Activated CD8-positive, alpha-beta T cell treated with anti-CD3 and anti-CD28 coated beads for 36 hours (primary cell): Measurements from ENCODE around the gene NIPAL3. TPM values are rescaled to one million over a fixed set of nuclear protein-coding genes. Genes with fewer than 3 reads are reported as not detected.

Experiments used
- ATAC-seq: fragments of 200-7000 bp; cut with Tn5 transposase; one replicate; pipeline ENCODE4 v1.10.0; 2021; ENCODE audit warnings: mild to moderate bottlenecking, moderate library complexity
- CTCF ChIA-PET: fragments of 350-600 bp; sonication (Branson Sonifier 250); formaldehyde crosslinking; loops from one replicate; lab custom pipeline; 2021; ENCODE audit warnings: antibody characterized with exemption; lab: Charles Lee
- POLR2A ChIA-PET: fragments of 350-600 bp; sonication (Branson Sonifier 250); formaldehyde crosslinking; loops from one replicate; lab custom pipeline; 2021; ENCODE audit warnings: antibody characterized with exemption; lab: Charles Lee
- DNase-seq: peaks from one replicate; pipeline ENCODE4 v3.0.0-alpha.2; 2020
- H3K27ac Mint-ChIP-seq: one replicate; pipeline ENCODE4 v1.8.0; 2021; ENCODE audit warnings: mild to moderate bottlenecking, mixed read lengths
- H3K27me3 Mint-ChIP-seq: one replicate; pipeline ENCODE4 v1.8.0; 2021; ENCODE audit warnings: mixed read lengths
- H3K36me3 Mint-ChIP-seq: one replicate; pipeline ENCODE4 v1.8.0; 2021; ENCODE audit warnings: low read depth, mixed read lengths
- H3K4me1 Mint-ChIP-seq: one replicate; pipeline ENCODE4 v1.8.0; 2021; ENCODE audit warnings: low read depth, mixed read lengths
- H3K4me3 Mint-ChIP-seq: one replicate; pipeline ENCODE4 v1.8.0; 2021; ENCODE audit warnings: mild to moderate bottlenecking, moderate library complexity, mixed read lengths
- H3K9me3 Mint-ChIP-seq: one replicate; pipeline ENCODE4 v1.8.0; 2021; ENCODE audit warnings: mixed read lengths
- CTCF ChIP-seq: fragments of 200-600 bp; IDR thresholded peaks from one replicate; pipeline ENCODE4 v1.8.0; 2022; ENCODE audit warnings: antibody characterized with exemption, mild to moderate bottlenecking
- intact Hi-C: fragments of 100-400 bp; cut with micrococcal nuclease; formaldehyde crosslinking; loops from one replicate; pipeline ENCODE4 v1.10.0; 2022
- total RNA-seq, 2 experiments: library from RNA; stranded (reverse); gene quantifications; one replicate each; pipeline ENCODE4 v1.2.3, GENCODE V29; 2021

The NIPAL3 gene
- total RNA-seq, 2 experiments from 2014 or later = 33.2 to 33.3 TPM

DNA sequence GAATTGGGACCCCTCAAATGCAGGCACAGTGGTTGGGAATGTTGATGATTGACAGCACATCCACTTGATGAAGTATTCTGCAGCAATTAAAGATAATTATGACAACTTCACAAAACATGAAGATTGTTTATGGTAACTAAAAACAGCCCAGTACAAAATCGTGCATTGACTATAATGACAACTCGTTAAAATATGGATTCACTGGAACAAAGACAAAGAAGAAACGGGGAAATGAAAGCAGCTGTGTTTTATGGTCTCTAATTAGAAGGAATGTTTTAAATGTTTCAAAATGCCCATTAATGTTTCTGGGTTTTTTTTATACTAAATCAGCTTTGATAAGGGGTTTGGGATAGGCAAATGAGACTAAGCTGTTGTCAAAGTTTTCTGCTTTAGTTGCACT lies 36.1 kb downstream of the NIPAL3 start:
- intact Hi-C loops = no loop called here
- CTCF ChIA-PET = interaction anchor here (1.0 to 3.6 kb wide), 3 partner anchors 27 to 135 kb away, joined by 3 to 10 read pairs (median 4); partner anchors contain the start of gene NIPAL3
- POLR2A ChIA-PET = interaction anchor here (0.7 kb wide), 1 partner anchor 11 kb away, joined by 4 read pairs; no protein-coding TSS in a partner anchor
- no peaks in the 10 kb centered on the region for H3K4me1 Mint-ChIP-seq
- no peak for DNase-seq
- peaks cover 34% of the 10 kb centered on the region for H3K36me3 Mint-ChIP-seq
- no peak for ATAC-seq
- no peaks in the 10 kb centered on the region for H3K27me3 Mint-ChIP-seq
- H3K27ac Mint-ChIP-seq = no peak overlapping the region
- H3K9me3 Mint-ChIP-seq = no peaks in the 10 kb centered on the region
- TF ChIP-seq CTCF = no peak
- H3K4me3 Mint-ChIP-seq = no peak overlapping the region

DNA sequence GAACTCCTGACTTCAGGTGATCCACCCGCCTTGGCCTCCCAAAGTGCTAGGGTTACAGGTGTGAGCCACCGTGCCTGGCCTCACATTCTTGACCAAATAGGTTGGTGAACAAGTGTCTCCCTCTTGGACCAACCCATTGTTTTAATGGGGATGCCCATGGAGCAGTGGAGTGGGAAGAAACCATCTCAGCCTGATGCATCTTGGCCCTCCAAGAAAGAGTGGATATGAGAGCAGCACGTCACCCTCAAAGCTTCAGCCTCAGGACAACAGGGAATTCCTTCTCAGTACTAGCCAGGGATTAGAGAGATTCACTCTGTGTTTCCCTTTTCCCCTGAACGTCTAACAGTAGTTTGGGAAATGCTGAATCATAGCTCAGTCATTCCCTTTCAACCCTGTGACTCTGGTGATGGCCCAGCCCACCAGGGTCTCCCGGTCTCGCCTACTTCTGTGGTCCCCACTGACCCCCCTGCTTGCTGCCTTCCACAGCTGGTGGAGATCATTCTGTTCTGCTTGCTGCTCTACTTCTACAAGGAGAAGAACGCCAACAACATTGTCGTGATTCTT lies 37.4 kb downstream of the NIPAL3 start:
- Mint-ChIP-seq H3K9me3 (no peaks in the 10 kb centered on the region), H3K4me3 (no peak overlapping the region), H3K4me1 (no peaks in the 10 kb centered on the region), H3K27ac (no peak overlapping the region), H3K27me3 (no peaks in the 10 kb centered on the region), H3K36me3 (peaks cover 29% of the 10 kb centered on the region)
- DNase-seq (no peak), ATAC-seq (no peak)
- CTCF ChIA-PET = interaction anchor here (2.0 to 3.6 kb wide), 2 partner anchors 38 to 254 kb away, joined by 4 to 10 read pairs; partner anchors contain the start of gene NIPAL3
- intact Hi-C loops = no loop called here
- no peak for TF ChIP-seq CTCF
- POLR2A ChIA-PET = no interaction called here

DNA sequence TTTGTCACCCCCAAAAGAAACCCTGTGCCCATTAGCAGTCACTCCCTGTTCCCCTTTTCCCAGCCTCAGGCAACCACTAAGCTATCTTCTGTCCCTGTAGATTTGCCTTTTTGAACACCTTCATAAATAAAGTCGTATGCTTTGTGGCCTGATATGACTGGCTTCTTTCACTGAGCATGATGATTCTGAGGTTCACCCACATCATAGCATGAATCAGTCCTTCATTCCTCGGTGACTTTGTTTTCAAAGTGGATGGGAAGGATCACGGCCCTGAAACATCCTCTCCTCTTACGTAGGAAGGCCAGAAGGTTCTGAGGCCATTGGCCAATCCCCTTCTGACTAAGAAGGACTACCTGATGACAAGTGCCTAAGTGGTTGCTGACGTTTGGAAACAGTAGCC lies 39.1 kb downstream of the NIPAL3 start:
- POLR2A ChIA-PET = interaction anchor here (0.7 kb wide), 1 partner anchor 476 kb away, joined by 4 read pairs; the partner anchor contains the start of gene RUNX3

DNA sequence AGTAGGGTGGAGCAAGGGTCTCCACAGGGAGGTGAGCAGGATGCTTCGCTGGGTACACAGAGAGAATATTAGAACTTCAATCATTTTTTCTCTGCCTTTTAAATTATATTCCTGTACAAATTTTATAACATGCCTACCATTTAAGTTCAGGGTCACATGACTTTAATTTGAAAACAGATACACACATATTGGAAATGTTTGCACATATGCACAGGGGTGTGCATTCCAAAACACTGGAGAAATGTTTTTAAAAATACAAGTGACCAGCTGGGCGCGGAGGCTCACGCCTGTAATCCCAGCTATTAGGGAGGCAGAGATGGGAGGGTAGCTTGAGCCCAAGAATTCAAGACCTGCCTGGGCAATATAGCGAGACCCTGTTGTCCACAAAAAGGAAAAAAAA lies 39.7 kb downstream of the NIPAL3 start:
- ChIA-PET CTCF (interaction anchor here (1.5 kb wide), 1 partner anchor 9 kb away, joined by 5 read pairs; no protein-coding TSS in a partner anchor), POLR2A (interaction anchor here (0.9 kb wide), 1 partner anchor 247 kb away, joined by 3 read pairs; no protein-coding TSS in a partner anchor)
- DNase-seq (no peak), ATAC-seq (no peak)
- Mint-ChIP-seq H3K4me3 (no peak overlapping the region), H3K36me3 (peaks cover 38% of the 10 kb centered on the region), H3K27ac (no peak overlapping the region), H3K27me3 (no peaks in the 10 kb centered on the region), H3K9me3 (no peaks in the 10 kb centered on the region), H3K4me1 (peaks cover 7% of the 10 kb centered on the region)
- TF ChIP-seq CTCF = no peak
- intact Hi-C loops = no loop called here

More for the DNA sequence above, 39.1 kb downstream of the NIPAL3 start:
- ATAC-seq (no peak), DNase-seq (no peak)
- Mint-ChIP-seq H3K27me3 (no peaks in the 10 kb centered on the region), H3K36me3 (peaks cover 36% of the 10 kb centered on the region), H3K27ac (no peak overlapping the region), H3K4me3 (no peak overlapping the region), H3K4me1 (peaks cover 3% of the 10 kb centered on the region), H3K9me3 (no peaks in the 10 kb centered on the region)
- no peak for TF ChIP-seq CTCF
- intact Hi-C loops = no loop called here
- CTCF ChIA-PET = interaction anchor here (1.5 to 3.6 kb wide), 2 partner anchors 10 to 39 kb away, joined by 5 to 10 read pairs; partner anchors contain the start of gene NIPAL3

GRCh38 chr1:24457866-24458265 lies 42.3 kb downstream of the NIPAL3 start:
- Mint-ChIP-seq H3K36me3 (peaks cover 51% of the 10 kb centered on the region), H3K27ac (no peak overlapping the region), H3K27me3 (no peaks in the 10 kb centered on the region), H3K4me1 (peaks cover 7% of the 10 kb centered on the region), H3K9me3 (peaks cover 5% of the 10 kb centered on the region), H3K4me3 (no peak overlapping the region)
- CTCF ChIA-PET = interaction anchor here (1.0 kb wide), 1 partner anchor 27 kb away, joined by 3 read pairs; no protein-coding TSS in a partner anchor
- intact Hi-C loops = no loop called here
- DNase-seq = no peak
- ATAC-seq = no peak
- TF ChIP-seq CTCF = no peak
- POLR2A ChIA-PET = interaction anchor here (1.1 kb wide), 1 partner anchor 26 kb away, joined by 3 read pairs; no protein-coding TSS in a partner anchor
